Type B pancreatic cell (in vitro differentiated cells): ENCODE data around the gene E2F1. TPM values are rescaled to one million over a fixed set of nuclear protein-coding genes. Genes with fewer than 3 reads are reported as not detected.

Source experiments
- DNase-seq: peaks from one replicate; pipeline ENCODE4 v3.0.0; 2021; ENCODE audit warnings: mixed read lengths; ENCODE audit not compliant: unreplicated experiment; ENCODE audit errors: extremely low spot score
- H3K27ac Mint-ChIP-seq: 2 replicates; pipeline ENCODE4 v1.8.0; 2021; ENCODE audit warnings: mild to moderate bottlenecking, mixed read lengths
- H3K27me3 Mint-ChIP-seq: 2 replicates; pipeline ENCODE4 v1.8.0; 2021; ENCODE audit warnings: mixed read lengths
- H3K36me3 Mint-ChIP-seq: 2 replicates; pipeline ENCODE4 v1.8.0; 2021; ENCODE audit warnings: mixed read lengths
- H3K4me1 Mint-ChIP-seq: one replicate; pipeline ENCODE4 v1.8.0; 2021; ENCODE audit warnings: mixed read lengths; ENCODE audit not compliant: unreplicated experiment
- H3K4me3 Mint-ChIP-seq: 2 replicates; pipeline ENCODE4 v1.8.0; 2021; ENCODE audit warnings: mild to moderate bottlenecking, mixed read lengths
- H3K9me3 Mint-ChIP-seq: 2 replicates; pipeline ENCODE4 v1.8.0; 2021; ENCODE audit warnings: mixed read lengths
- CTCF ChIP-seq: fragments of 200-600 bp; sonication (generic); conservative IDR thresholded peaks from 2 replicates; pipeline ENCODE4 v1.5.0; 2021; ENCODE audit warnings: antibody characterized with exemption, mild to moderate bottlenecking
- total RNA-seq: library from RNA; stranded (reverse); gene quantifications from 2 replicates; pipeline ENCODE4 v1.2.1, GENCODE V29; 2021; ENCODE audit warnings: low replicate concordance

E2F1 gene
- total RNA-seq, 1 donor from 2014 or later = 32.8 TPM

- no peaks in the 10 kb centered on the region for H3K27me3 Mint-ChIP-seq
- H3K36me3 Mint-ChIP-seq = no peaks in the 10 kb centered on the region
- no peak overlapping the region for H3K4me3 Mint-ChIP-seq
- H3K27ac Mint-ChIP-seq = no peak overlapping the region
- peaks cover 6% of the 10 kb centered on the region for H3K4me1 Mint-ChIP-seq
- no peaks in the 10 kb centered on the region for H3K9me3 Mint-ChIP-seq
- DNase-seq = no peak
- TF ChIP-seq CTCF = no peak
These were observed 23.2 kb upstream of the E2F1 start for GRCh38 chr20:33709398-33709797.

- Mint-ChIP-seq H3K9me3 (no peaks in the 10 kb centered on the region), H3K27ac (no peak overlapping the region), H3K27me3 (no peaks in the 10 kb centered on the region), H3K4me3 (no peak overlapping the region), H3K4me1 (peaks cover 6% of the 10 kb centered on the region), H3K36me3 (no peaks in the 10 kb centered on the region)
- no peak for DNase-seq
- no peak for TF ChIP-seq CTCF
These were observed 21.5 kb upstream of the E2F1 start for GRCh38 chr20:33707668-33708067.

DNA sequence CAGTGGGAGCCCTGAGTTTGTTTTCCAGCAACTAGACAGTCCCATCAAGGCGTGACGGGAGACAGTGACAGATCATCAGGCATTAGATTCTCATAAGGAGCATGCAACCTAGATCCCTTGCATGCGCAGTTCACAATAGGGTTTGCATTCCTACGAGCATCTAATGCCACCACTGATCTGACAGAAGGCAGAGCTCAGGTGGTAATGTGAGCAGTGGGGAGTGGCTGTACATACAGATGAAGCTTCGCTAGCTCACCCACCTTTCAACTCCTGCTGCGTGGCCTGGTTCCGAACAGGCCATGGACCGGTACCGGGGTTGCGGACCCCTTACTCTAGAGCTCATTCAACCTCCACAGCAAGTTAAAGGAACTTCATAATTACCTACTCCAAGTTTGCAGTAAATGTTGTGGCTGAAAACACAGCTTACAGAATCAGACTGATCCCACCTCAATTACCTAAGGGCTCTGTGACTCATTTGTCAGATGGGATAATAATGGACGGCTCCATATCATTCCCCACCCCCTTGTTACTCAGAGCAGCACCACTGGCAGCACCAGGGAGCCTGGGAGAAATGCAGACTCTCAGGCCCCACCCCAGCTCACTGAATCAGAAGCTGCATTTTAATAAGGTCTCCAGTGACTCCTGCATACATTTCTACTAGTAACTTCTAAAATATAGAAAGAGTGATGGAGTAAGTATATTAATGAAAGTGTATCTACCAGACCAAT lies 18.2 kb upstream of the E2F1 start:
- DNase-seq = no peak
- TF ChIP-seq CTCF = no peak
- Mint-ChIP-seq H3K36me3 (no peaks in the 10 kb centered on the region), H3K9me3 (no peaks in the 10 kb centered on the region), H3K27ac (no peak overlapping the region), H3K27me3 (no peaks in the 10 kb centered on the region), H3K4me1 (no peaks in the 10 kb centered on the region), H3K4me3 (no peak overlapping the region)

DNA sequence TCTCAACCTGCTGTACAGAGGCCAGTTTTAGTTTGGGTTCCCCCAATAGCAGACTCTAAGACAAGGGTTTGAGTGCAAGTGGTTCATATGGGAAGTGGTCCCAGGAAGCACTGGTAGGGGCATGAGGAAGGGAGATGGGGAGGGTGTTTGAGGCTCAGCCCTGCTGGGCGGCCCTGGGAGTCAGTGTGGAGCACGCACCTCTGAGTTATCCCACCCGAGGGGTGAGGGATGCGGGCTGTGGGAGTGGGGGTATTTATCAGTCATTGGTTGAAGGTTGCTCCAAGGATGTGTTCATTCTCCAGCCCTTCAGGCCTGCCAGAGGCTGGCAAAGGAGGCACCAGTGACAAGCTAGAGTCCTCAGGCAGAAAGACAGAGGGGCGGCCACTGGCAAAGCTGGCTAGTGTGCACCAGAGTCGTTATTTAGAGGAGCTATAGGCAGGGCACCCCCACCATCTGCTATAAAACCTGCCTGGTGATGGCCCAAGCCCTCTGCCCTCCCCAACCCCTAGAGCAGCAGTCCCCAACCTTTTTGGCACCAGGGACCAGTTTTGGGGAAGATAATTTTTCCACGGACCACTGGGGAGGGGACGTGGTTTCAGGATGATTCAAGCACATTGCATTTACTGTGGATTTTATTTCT lies 17.4 kb upstream of the E2F1 start:
- TF ChIP-seq CTCF = no peak
- Mint-ChIP-seq H3K36me3 (no peaks in the 10 kb centered on the region), H3K4me3 (no peak overlapping the region), H3K9me3 (no peaks in the 10 kb centered on the region), H3K4me1 (no peaks in the 10 kb centered on the region), H3K27me3 (no peaks in the 10 kb centered on the region), H3K27ac (peak overlapping the region; percentile 49)
- DNase-seq = no peak

DNA sequence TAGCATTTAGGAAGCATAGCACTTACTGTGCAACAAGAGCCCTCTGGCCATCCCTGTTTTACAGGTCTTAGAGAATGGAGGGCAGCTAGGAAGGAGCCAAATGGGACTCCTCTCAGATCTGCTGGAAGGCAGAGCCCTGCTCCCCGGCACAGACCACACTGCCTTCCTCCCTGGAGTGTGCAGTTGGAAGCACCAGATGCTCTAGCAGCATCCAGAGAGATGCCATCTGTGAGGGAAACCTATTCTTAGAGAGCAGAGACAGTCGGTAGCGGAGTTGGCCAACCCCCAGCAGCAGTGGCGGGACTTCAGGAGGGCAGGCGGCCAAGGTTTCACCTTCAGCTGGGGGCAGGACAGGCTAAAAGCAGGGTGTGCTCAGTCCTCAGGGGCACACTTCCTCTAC lies 16.7 kb upstream of the E2F1 start:
- no peaks in the 10 kb centered on the region for H3K27me3 Mint-ChIP-seq
- DNase-seq = no peak
- H3K27ac Mint-ChIP-seq = no peak overlapping the region
- no peak for TF ChIP-seq CTCF
- H3K36me3 Mint-ChIP-seq = no peaks in the 10 kb centered on the region
- no peaks in the 10 kb centered on the region for H3K9me3 Mint-ChIP-seq
- no peak overlapping the region for H3K4me3 Mint-ChIP-seq
- H3K4me1 Mint-ChIP-seq = no peaks in the 10 kb centered on the region
